IMR-90 (cell line): ENCODE measurements around the gene HMGXB3. TPM values are rescaled to one million over a fixed set of nuclear protein-coding genes. Genes with fewer than 3 reads are reported as not detected.

ENCODE experiments used
- ATAC-seq: fragments of 200-7000 bp; cut with Tn5 transposase; 2 replicates; pipeline ENCODE4 v1.9.1; 2020; ENCODE audit warnings: low read depth, mild to moderate bottlenecking, moderate library complexity
- BruUV-seq: library from RNA; stranded (reverse); fragments of 400-500 nt; replicated peaks from 2 replicates; lab custom pipeline; 2021; lab: Mats Ljungman, UMichigan
- CTCF ChIA-PET: fragments of 300-600 bp; formaldehyde crosslinking; extraction: SDS; loops from one replicate; lab custom pipeline; 2021; ENCODE audit warnings: antibody characterized with exemption; lab: Yijun Ruan, JAX
- POLR2A ChIA-PET: fragments of 300-600 bp; sonication (Branson Sonifier 250); formaldehyde crosslinking; loops from one replicate; lab custom pipeline; 2022; ENCODE audit warnings: antibody characterized with exemption; ENCODE audit not compliant: unreplicated experiment; lab: Charles Lee
- DNase-seq: peaks from one replicate; pipeline ENCODE4 v3.0.0; 2013
- H2AFZ ChIP-seq: replicated peaks from 2 replicates; pipeline ENCODE3; 2013; ENCODE audit warnings: low read length, mild to moderate bottlenecking; ENCODE audit not compliant: poor library complexity
- H2AK5ac ChIP-seq: 2 replicates; pipeline ENCODE4 v1.6.1; 2013; ENCODE audit warnings: low read depth, low read length, inconsistent platforms
- H2AK9ac ChIP-seq: replicated peaks from 2 replicates; pipeline ENCODE3; 2013; ENCODE audit warnings: mild to moderate bottlenecking, low read depth, low read length, moderate library complexity; ENCODE audit not compliant: poor library complexity
- H2BK120ac ChIP-seq: 2 replicates; pipeline ENCODE4 v1.6.1; 2013; ENCODE audit warnings: low read depth, low read length, inconsistent platforms
- H2BK15ac ChIP-seq: 3 replicates; pipeline ENCODE4 v1.6.1; 2013; ENCODE audit warnings: low read depth, low read length, inconsistent platforms
- H2BK20ac ChIP-seq: 2 replicates; pipeline ENCODE4 v1.6.1; 2013; ENCODE audit warnings: low read depth, mild to moderate bottlenecking, inconsistent platforms, low read length, moderate library complexity
- H2BK5ac ChIP-seq: 2 replicates; pipeline ENCODE4 v1.6.1; 2013; ENCODE audit warnings: mild to moderate bottlenecking, low read depth, low read length, inconsistent platforms; ENCODE audit not compliant: poor library complexity, severe bottlenecking
- H3K14ac ChIP-seq: replicated peaks from 2 replicates; pipeline ENCODE4 v1.6.1; 2013; ENCODE audit warnings: low read depth, low read length, inconsistent platforms
- H3K18ac ChIP-seq: 2 replicates; pipeline ENCODE4 v1.6.1; 2013; ENCODE audit warnings: low read depth, low read length, control low read depth
- H3K23ac ChIP-seq: 2 replicates; pipeline ENCODE4 v1.6.1; 2013; ENCODE audit warnings: low read depth, low read length, inconsistent platforms
- H3K27ac ChIP-seq: 2 replicates; pipeline ENCODE4 v1.5.1; 2013; ENCODE audit warnings: mild to moderate bottlenecking, control low read depth, low read length; ENCODE audit not compliant: insufficient read depth
- H3K27me3 ChIP-seq: 2 replicates; pipeline ENCODE4 v1.6.1; 2013; ENCODE audit warnings: low read length; ENCODE audit not compliant: control insufficient read depth, insufficient read depth
- H3K36me3 ChIP-seq: 2 replicates; pipeline ENCODE4 v1.6.1; 2013; ENCODE audit warnings: low read length, mixed read lengths; ENCODE audit not compliant: control insufficient read depth, insufficient read depth
- H3K4ac ChIP-seq: 2 replicates; pipeline ENCODE4 v1.6.1; 2013; ENCODE audit warnings: low read depth, low read length, inconsistent platforms
- H3K4me1 ChIP-seq: 2 replicates; pipeline ENCODE4 v1.6.1; 2013; ENCODE audit warnings: low read length, mixed read lengths; ENCODE audit not compliant: control insufficient read depth, insufficient read depth
- H3K4me2 ChIP-seq: 2 replicates; pipeline ENCODE4 v1.6.1; 2013; ENCODE audit warnings: low read depth, mild to moderate bottlenecking, control low read depth, low read length, moderate library complexity
- H3K4me3 ChIP-seq: 2 replicates; pipeline ENCODE4 v1.5.1; 2013; ENCODE audit warnings: low read depth, mild to moderate bottlenecking, control low read depth, low read length, moderate library complexity; ENCODE audit not compliant: insufficient read depth
- H3K56ac ChIP-seq: 2 replicates; pipeline ENCODE4 v1.6.1; 2013; ENCODE audit warnings: low read length, inconsistent platforms; ENCODE audit not compliant: insufficient read depth; ENCODE audit errors: extremely low read depth
- H3K79me1 ChIP-seq, 2 experiments: 2 replicates each; pipeline ENCODE4 v1.6.1; 2013; ENCODE audit warnings: low read length in 2 of 2, inconsistent platforms in 1 of 2, low read depth in 1 of 2
- H3K9ac ChIP-seq: 2 replicates; pipeline ENCODE4 v1.6.1; 2013; ENCODE audit warnings: low read depth, low read length, control low read depth
- H3K9me1 ChIP-seq: 2 replicates; pipeline ENCODE4 v1.6.1; 2013; ENCODE audit warnings: low read length, inconsistent platforms; ENCODE audit not compliant: insufficient read depth
- H3K9me3 ChIP-seq: 2 replicates; pipeline ENCODE4 v1.6.1; 2013; ENCODE audit warnings: low read length; ENCODE audit not compliant: control insufficient read depth, insufficient read depth
- H4K20me1 ChIP-seq: 2 replicates; pipeline ENCODE4 v1.6.1; 2013; ENCODE audit warnings: low read length, inconsistent platforms; ENCODE audit not compliant: insufficient read depth
- H4K5ac ChIP-seq: 2 replicates; pipeline ENCODE4 v1.6.1; 2013; ENCODE audit warnings: mild to moderate bottlenecking, low read depth, low read length, control low read depth
- H4K8ac ChIP-seq, 2 experiments: 2 replicates each; pipeline ENCODE4 v1.6.1; 2013; ENCODE audit warnings: low read depth in 2 of 2, low read length in 2 of 2, control low read depth in 1 of 2, inconsistent platforms in 1 of 2
- H4K91ac ChIP-seq: 2 replicates; pipeline ENCODE4 v1.6.1; 2013; ENCODE audit warnings: low read depth, low read length, inconsistent platforms; ENCODE audit not compliant: insufficient read depth
- BHLHE40 ChIP-seq: fragments of 150-350 bp; IDR thresholded peaks from 2 replicates; pipeline ENCODE4 v1.6.1; 2016; ENCODE audit warnings: mild to moderate bottlenecking, low read depth, low read length
- CHD1 ChIP-seq: IDR thresholded peaks from 2 replicates; pipeline ENCODE4 v1.6.1; 2012; ENCODE audit warnings: low read depth, low read length, improper control_type of control experiment
- ELK1 ChIP-seq: fragments of 150-350 bp; IDR thresholded peaks from 2 replicates; pipeline ENCODE4 v1.6.1; 2016; ENCODE audit warnings: low read depth, mild to moderate bottlenecking, low read length, moderate library complexity, borderline replicate concordance
- FOS ChIP-seq: fragments of 150-350 bp; IDR thresholded peaks from 2 replicates; pipeline ENCODE4 v1.6.1; 2016; ENCODE audit warnings: low read depth, low read length
- MXI1 ChIP-seq: IDR thresholded peaks from 2 replicates; pipeline ENCODE4 v1.6.1; 2012; ENCODE audit warnings: low read depth, mild to moderate bottlenecking, low read length, moderate library complexity, borderline replicate concordance
- NFE2L2 ChIP-seq: fragments of 150-350 bp; IDR thresholded peaks from 2 replicates; pipeline ENCODE4 v1.6.1; 2016; ENCODE audit warnings: low read depth, mild to moderate bottlenecking, low read length
- RCOR1 ChIP-seq: IDR thresholded peaks from 2 replicates; pipeline ENCODE4 v1.6.1; 2012; ENCODE audit warnings: mild to moderate bottlenecking, low read length, improper control_type of control experiment; ENCODE audit not compliant: insufficient replicate concordance
- RFX5 ChIP-seq: IDR thresholded peaks from 2 replicates; pipeline ENCODE4 v1.8.0; 2012; ENCODE audit warnings: low read depth, mild to moderate bottlenecking, low read length, moderate library complexity
- WGBS, 2 experiments: methylation state at CpG; one replicate each; pipeline versions ENCODE4 v1.1.5 to v1.1.7; 2013; ENCODE audit warnings: missing lambda C conversion rate in 2 of 2; ENCODE audit not compliant: insufficient read length in 1 of 2; ENCODE audit errors: extremely low coverage in 2 of 2; 5-methylcytosine and 5-hydroxymethylcytosine counted together
- dilution Hi-C: fragments of 300-500 bp; cut with HindIII; formaldehyde crosslinking; loops from one replicate; pipeline ENCODE4 v1.14.3; 2018; ENCODE audit warnings: low sequenced_read_pairs; ENCODE audit not compliant: unreplicated experiment
- in situ Hi-C: fragments of 300-500 bp; cut with MboI; formaldehyde crosslinking; loops from 3 replicates; pipeline ENCODE4 v1.14.3; 2019; ENCODE audit warnings: low sequenced_read_pairs, inconsistent platforms, mixed read lengths
- intact Hi-C: fragments of 100-400 bp; cut with micrococcal nuclease; formaldehyde crosslinking; loops from 2 replicates; pipeline ENCODE4 v1.10.0; 2022
- polyA plus RNA-seq, 3 experiments: library from polyadenylated mRNA; depleted of rRNA; stranded (reverse); fragments of >200 nt; gene quantifications; 2 replicates each; pipeline ENCODE4 v1.2.3, GENCODE V29; 2012; ENCODE audit warnings: low replicate concordance in 1 of 3
- total RNA-seq: library from RNA; depleted of rRNA; stranded (reverse); fragments of >200 nt; gene quantifications from 2 replicates; pipeline ENCODE4 v1.2.3, GENCODE V29; 2012

The HMGXB3 gene
- total and polyA plus RNA-seq, 2 of the 4 experiments (the other 2 are of a cell fraction), result 27.6 to 30.6 TPM

GRCh38 chr5:150065886-150066285 is 65.3 kb downstream of the HMGXB3 start:
- Histone ChIP-seq H3K14ac (peak overlapping the region; percentile 91), H3K4me2 (no peak overlapping the region), H4K8ac (peak overlapping the region; percentile 86 to 94; a peak in 3 of 4 replicates), H3K56ac (no peak overlapping the region), H3K4me1 (peaks cover 33% of the 10 kb centered on the region), H3K36me3 (no peaks in the 10 kb centered on the region), H3K79me1 (no peaks in the 10 kb centered on the region; a peak in 1 of 4 replicates), H3K27ac (peak overlapping the region; percentile 48; the same call in 1 of the 2 replicates), H2AK5ac (peak overlapping the region; percentile 94), H3K4ac (peak overlapping the region; percentile 94), H2AK9ac (peak overlapping the region; percentile 93), H4K91ac (peak overlapping the region; percentile 95), H2BK120ac (peak overlapping the region; percentile 85), H2BK5ac (peak overlapping the region; percentile 81), H3K27me3 (no peaks in the 10 kb centered on the region), H3K23ac (peak overlapping the region; percentile 35; the same call in 1 of the 2 replicates), H2BK15ac (peak overlapping the region; percentile 81; the same call in 2 of the 3 replicates), H3K9me1 (peaks cover 47% of the 10 kb centered on the region), H3K18ac (peak overlapping the region; percentile 3; the same call in 1 of the 2 replicates), H4K20me1 (no peaks in the 10 kb centered on the region), H3K9me3 (no peaks in the 10 kb centered on the region), H3K9ac (no peak overlapping the region), H2BK20ac (peak overlapping the region; percentile 89), H2AFZ (peak overlapping the region; percentile 81), H3K4me3 (no peak overlapping the region), H4K5ac (peak overlapping the region; percentile 8; the same call in 1 of the 2 replicates)
- in situ Hi-C loops (no loop called here), dilution Hi-C loops (no loop called here), intact Hi-C loops (loop anchor here (5.0 kb wide), 1 partner anchor 46 kb away; no protein-coding TSS in a partner anchor)
- TF ChIP-seq RFX5 (no peak), MXI1 (no peak), CHD1 (no peak), RCOR1 (no peak), BHLHE40 (no peak), FOS (no peak), NFE2L2 (no peak), ELK1 (no peak)
- CTCF ChIA-PET, result interaction anchor here (0.6 kb wide), 1 partner anchor 129 kb away, joined by 3 read pairs; no protein-coding TSS in a partner anchor
- POLR2A ChIA-PET, result interaction anchor here (0.6 kb wide), 1 partner anchor 69 kb away, joined by 3 read pairs; no protein-coding TSS in a partner anchor
- no peak for ATAC-seq
- BruUV-seq, result no TSS peak
- 43% methylated on average over 1 of the region's 10 CpGs; no CpG with 5 or more reads in 1 of the 2 experiments for WGBS, 2 experiments
- peak; percentile 15 for DNase-seq
